SW480 (cell line): Measurements from ENCODE around the gene BABAM1.
A peak's percentile ranks its signal among the peaks of the same experiment; 100 is the strongest.

ENCODE experiments used
- DNase-seq: peaks from one replicate; pipeline ENCODE4 v3.0.0-alpha.2; 2016; ENCODE audit warnings: low spot score

Gene BABAM1

DNA sequence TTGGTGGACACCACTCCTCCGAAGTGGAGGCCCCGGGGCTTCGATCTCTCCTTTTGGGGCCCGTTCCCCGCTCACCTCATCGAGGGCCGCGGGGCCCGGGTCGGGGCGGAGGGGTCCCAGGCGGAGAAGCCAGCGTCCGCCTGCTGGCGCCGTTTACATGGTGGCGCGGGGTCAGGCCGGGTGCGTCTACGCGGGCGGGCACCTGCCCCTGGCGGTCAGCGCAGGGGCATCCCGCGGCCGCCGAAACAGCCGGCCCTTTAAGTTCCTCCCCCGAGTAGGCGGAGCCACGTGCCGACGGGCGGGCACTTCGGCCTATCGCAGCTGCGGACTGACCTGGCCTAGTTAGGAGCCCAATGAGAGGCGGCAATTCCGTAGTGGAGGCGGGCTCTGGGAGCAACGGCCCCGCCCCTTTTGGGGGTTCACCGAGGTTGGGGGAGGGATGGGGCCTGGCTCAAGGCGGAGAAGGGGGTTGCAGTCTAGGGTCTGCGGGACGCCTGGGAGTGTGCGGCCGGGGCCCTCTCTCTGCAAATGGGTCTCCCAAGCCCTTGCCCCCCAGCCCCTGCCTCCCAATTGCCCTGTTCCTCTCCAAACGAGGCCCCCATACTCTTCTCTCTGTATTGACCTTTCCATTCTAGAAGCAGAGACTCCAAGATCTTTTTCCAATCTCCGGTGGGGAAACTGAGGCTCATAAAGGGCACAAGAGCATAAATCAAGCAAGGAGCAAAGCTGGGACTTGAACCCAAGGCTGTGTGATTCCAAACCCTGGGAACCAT, 36.1 kb downstream of the BABAM1 start, which contains the start of gene ABHD8:
ABHD8 (minus strand) TSS at position 259 of the 773 bp plus-strand sequence. CDS start 1,809 bp downstream, outside the sequence.
- peak; percentile 89 for DNase-seq

- DNase-seq: no peak
Observed at GRCh38 chr19:17303940-17304267, 36.7 kb downstream of the BABAM1 start.

- no peak for DNase-seq
Observed at GRCh38 chr19:17304386-17305215, 37.4 kb downstream of the BABAM1 start.

GRCh38 chr19:17305216-17305516, 37.9 kb downstream of the BABAM1 start:
- no peak for DNase-seq

- peak; percentile 100 for DNase-seq
Observed at GRCh38 chr19:17305517-17306284, 38.5 kb downstream of the BABAM1 start, which contains the start of gene MRPL34. Gene MRPL34 (plus strand): TSS chr19:17305872. CDS start chr19:17305893, 21 bp downstream.

DNA sequence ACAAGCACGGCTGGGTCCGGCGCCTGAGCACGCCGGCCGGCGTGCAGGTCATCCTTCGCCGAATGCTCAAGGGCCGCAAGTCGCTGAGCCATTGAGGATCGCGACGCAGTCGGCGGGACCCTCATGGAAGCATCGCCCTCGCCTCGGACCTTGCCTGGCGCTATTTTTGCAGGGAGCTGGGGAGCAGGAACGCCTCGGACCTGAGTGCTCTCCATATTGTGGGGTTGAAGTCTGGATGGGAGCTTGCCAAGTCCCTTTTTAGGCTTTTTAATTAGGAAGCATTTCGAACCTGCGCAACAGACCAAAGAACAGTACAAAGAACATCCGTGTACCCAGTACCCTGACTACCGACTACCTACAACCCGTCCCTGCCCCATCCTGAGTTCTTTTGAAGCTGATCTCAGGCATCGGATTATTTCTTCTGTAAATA, 39.1 kb downstream of the BABAM1 start:
- no peak for DNase-seq

DNA sequence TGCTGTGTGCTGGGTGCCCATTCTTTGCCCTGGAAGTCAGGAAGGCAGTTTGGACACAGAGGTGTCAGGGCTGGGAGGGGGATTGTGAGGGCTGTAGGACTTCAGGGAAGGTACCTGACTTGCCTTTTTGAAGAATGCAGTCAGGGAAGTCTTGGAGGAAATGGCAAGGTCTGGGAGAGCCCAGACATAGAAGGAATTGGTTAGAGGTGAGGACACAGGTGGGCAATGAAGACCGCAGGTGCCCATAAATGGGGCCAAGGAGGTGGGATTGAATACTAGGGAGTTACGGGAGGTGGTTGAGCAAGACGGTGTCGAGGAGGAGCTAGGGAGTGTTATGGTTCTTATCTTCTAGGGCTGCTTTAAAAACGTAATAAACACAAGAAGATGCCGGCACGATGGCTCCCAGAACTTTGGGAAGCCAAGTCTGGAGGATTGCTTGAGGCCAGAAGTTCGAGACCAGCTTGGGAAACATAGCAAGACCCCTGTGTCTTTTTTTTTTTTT, 40.7 kb downstream of the BABAM1 start:
- no peak for DNase-seq

- peak; percentile 100 for DNase-seq
Observed at GRCh38 chr19:17309198-17309964, 42.1 kb downstream of the BABAM1 start, which contains the start of gene DDA1. Gene DDA1 (plus strand): TSS chr19:17309563. CDS start chr19:17309655, 92 bp downstream.

DNA sequence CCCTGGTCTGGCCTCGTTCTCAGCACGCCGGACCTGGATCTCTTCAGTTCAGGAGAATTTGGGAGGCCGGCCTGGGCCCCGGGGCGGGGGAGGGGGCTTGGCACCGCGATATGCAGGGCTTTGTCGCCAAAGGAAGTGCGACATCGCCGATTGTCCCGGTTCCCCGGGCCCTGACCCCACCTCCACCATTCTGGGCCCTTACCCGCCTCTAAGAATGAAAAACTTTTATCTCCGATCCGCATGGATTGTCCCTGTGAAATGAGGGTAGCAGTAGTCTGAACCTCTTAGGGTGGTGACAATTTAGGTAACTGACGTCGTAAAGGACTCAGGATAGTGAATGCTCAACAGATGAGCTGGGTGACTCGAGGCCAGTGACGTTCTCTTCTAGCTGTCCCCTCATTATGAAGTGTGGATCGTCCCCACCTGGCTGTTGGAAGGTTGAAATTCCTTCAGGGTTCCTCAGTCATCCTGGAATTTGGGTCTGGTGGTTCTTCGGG, 42.8 kb downstream of the BABAM1 start:
- DNase-seq: no peak

DNA sequence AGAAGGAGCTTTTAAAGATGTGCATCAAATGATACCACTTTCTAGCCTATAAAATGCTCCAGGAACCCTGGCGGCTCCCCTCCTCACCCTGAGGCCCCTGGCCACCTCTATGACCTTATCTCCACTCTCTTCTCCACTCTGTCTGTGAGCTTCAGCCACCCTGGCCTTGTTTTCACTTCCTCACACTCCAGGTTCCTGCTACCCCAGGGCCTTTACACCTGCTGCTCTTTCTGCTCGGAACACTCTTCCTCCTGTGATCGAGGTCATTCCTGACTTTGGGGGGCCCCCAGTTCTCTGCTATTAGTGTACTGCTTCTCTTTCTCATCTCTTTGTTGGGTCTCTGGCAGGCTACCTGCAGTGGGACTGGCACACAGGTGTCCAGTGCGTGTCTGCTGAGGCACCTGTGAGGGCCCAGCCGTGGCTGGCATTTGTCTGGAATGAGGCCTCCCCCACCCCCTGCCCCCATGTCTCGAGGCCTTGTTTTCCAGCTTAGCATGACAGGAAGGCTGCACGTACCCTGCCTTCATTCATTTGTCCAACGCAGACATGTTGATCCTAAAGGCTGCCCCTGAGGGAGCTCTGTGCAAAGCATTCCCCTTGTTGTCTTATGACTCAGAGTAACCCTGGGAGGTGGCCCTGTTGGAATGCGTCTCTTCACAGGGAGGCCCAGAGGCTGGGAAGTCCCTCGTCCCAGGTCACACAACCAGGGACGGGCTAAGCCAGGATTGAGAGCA, 44.4 kb downstream of the BABAM1 start:
- no peak for DNase-seq

- no peak for DNase-seq
Observed at GRCh38 chr19:17312189-17313113, 45.2 kb downstream of the BABAM1 start.

DNA sequence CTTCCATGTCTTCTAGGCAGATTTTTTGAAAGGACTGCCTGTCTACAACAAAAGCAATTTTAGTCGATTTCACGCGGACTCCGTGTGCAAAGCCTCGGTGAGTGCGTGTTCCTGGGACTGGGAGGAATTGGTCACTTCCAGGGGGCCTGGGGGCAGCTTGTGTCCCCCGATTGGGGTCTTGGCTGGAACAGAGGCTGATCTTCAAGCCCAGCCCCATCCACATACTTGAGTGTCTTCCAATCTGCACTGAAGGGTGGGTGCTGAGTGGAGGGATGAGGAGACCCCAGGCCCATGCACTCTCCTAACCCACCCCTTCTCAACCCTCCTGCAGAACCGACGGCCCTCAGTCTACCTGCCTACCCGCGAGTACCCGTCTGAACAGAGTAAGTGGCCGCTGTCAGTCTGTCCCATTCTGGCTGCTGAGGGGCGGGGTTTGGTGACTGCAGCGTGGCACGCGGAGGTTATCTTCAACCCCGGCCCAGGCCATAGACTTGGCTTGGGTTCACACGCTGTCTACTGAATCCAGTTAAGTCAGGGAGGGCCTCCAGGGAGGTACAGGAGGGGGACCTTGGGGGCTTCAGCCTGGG, 46.9 kb downstream of the BABAM1 start:
- no peak for DNase-seq

- no peak for DNase-seq
Observed at GRCh38 chr19:17318966-17319365, 51.7 kb downstream of the BABAM1 start.

DNA sequence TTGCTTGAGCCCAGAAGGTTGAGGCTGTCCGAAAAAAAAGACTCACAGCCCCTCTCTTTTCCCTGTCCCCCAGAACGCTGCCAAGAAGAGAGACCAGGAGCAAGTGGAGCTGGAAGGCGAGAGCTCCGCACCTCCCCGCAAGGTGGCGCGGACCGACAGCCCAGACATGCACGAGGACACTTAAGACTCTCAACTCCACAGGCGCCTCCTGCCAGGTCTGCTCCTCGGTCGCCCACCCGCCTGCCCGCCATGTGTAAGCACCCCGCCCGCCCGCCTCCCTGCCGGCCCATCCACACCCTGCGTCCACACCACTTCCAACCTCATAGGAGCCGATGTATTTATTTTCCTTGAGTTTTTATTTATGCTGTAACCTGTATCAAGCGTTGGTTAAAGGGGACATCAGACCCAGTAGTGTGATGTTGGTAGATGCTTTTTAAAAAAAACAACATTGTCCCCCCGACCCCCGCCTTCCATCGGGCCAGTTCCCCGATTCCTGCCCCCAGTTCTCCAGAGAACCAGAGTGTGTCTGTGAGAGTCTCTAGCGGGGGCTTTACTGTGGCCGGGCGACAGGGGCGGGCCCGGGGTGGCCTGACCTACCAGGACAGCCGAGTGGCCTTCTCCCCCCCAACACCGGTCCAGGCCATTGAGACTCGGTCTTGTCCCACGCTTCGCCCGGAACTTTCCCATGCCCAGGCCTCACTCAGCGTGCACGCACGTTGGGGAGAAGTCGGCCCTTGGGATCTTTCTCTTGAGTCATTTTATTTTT, 52.4 kb downstream of the BABAM1 start:
- no peak for DNase-seq

DNA sequence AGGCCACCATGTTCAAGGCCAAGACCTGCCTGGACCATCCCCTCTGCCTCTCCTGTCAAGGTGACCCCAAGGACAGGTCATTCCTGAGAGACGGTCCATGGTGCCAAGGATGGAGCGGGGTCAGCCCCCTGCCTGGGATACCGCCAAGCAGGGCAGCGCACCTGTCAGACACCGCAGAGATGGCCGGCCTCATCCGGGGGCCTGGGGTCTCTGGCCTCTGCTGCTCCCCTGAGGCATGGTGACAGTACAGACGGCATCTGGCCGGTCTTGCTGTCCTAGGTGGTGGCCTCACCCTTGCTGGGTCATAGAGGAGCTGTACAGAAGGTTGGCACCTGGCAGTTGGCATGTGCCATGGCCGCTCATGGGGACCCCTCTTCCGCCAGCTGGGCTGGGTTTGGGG, 53.2 kb downstream of the BABAM1 start:
- DNase-seq: no peak

- DNase-seq: no peak
Observed at GRCh38 chr19:17321655-17322489, 54.6 kb downstream of the BABAM1 start.

DNA sequence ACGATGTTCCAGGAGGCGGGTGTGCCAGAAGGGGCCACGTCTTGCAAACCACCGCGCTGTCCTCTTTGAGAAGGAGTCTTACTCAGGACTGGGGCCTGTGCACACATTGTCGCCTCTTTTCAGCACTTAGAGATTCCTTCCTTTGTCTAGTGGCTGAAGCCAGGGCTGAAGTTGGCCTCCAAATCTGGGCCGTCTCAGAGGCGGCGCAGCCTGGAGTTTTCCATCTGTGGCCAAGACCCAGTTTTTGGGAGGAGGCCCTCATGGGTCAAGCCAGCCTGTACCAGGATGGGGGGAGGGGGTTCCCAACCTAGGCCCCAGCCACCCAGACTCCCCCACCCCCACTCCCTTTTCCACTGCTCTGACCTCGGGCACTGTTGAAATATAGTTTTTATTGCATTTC, 55.6 kb downstream of the BABAM1 start:
- DNase-seq: no peak
